SK-N-SH (cell line): ENCODE measurements around the gene ARHGEF39. TPM values are rescaled to one million over a fixed set of nuclear protein-coding genes. Genes with fewer than 3 reads are reported as not detected.
A peak's percentile ranks its signal among the peaks of the same experiment; 100 is the strongest.

Experiments used
- CTCF ChIA-PET: fragments of 300-600, 350-600 bp; formaldehyde crosslinking; extraction: SDS; loops from one replicate; lab custom pipeline; 2021; lab: Yijun Ruan, JAX
- POLR2A ChIA-PET: fragments of 350-600 bp; sonication (Branson Sonifier 250); formaldehyde crosslinking; extraction: SDS; loops from one replicate; lab custom pipeline; 2020; ENCODE audit warnings: antibody characterized with exemption, inconsistent platforms; lab: Yijun Ruan, JAX
- DNase-seq: peaks from one replicate; pipeline ENCODE4 v3.0.0; 2012
- H2AFZ ChIP-seq: fragments of 200-600 bp; sonication (generic); 2 replicates; pipeline ENCODE4 v1.8.1; 2016; ENCODE audit warnings: antibody characterized with exemption, mild to moderate bottlenecking, low read depth
- H3F3A ChIP-seq: fragments of 200-600 bp; sonication (generic); replicated peaks from 2 replicates; pipeline ENCODE3; 2016; ENCODE audit warnings: antibody characterized with exemption, mild to moderate bottlenecking; ENCODE audit not compliant: insufficient read depth
- H3K27ac ChIP-seq, 2 experiments: fragments of 200-500 bp in 1 of 2; fragments of 200-600 bp in 1 of 2; sonication (Bioruptor generic) in 1 of 2; sonication (generic), shearing (Covaris generic) in 1 of 2; 2 replicates each; pipeline versions ENCODE4 v1.5.1 to v1.6.1; 2014 to 2016; ENCODE audit warnings: low read depth in 2 of 2, inconsistent platforms in 1 of 2, low read length in 1 of 2, mild to moderate bottlenecking in 1 of 2, mixed read lengths in 1 of 2
- H3K27me3 ChIP-seq: fragments of 200-600 bp; sonication (generic), shearing (Covaris generic); 2 replicates; pipeline ENCODE4 v1.6.1; 2016; ENCODE audit warnings: mixed run types; ENCODE audit not compliant: insufficient read depth
- H3K36me3 ChIP-seq, 2 experiments: fragments of 200-500 bp in 1 of 2; fragments of 200-600 bp in 1 of 2; sonication (Bioruptor generic) in 1 of 2; sonication (generic) in 1 of 2; replicated peaks in 1 of 2; 2 replicates each; pipeline versions ENCODE3 to v1.5.1; 2014 to 2016; ENCODE audit warnings: low read length in 1 of 2, mild to moderate bottlenecking in 1 of 2; ENCODE audit not compliant: insufficient read depth in 2 of 2, control insufficient read depth in 1 of 2
- H3K4me1 ChIP-seq, 2 experiments: fragments of 200-500 bp in 1 of 2; fragments of 200-600 bp in 1 of 2; sonication (Bioruptor generic) in 1 of 2; sonication (generic), shearing (Covaris generic) in 1 of 2; 2 replicates each; pipeline versions ENCODE4 v1.5.1 to v1.6.1; 2014 to 2016; ENCODE audit warnings: low read depth in 1 of 2, low read length in 1 of 2, mixed run types in 1 of 2; ENCODE audit not compliant: insufficient read depth in 2 of 2, control insufficient read depth in 1 of 2
- H3K4me2 ChIP-seq: fragments of 200-600 bp; sonication (generic), shearing (Covaris generic); 2 replicates; pipeline ENCODE4 v1.6.1; 2017; ENCODE audit warnings: mixed run types
- H3K4me3 ChIP-seq, 2 experiments: fragments of 200-500 bp in 1 of 2; fragments of 200-600 bp in 1 of 2; sonication (Bioruptor generic) in 1 of 2; sonication (generic), shearing (Covaris generic) in 1 of 2; 2 replicates each; pipeline versions ENCODE4 v1.5.1 to v1.8.1; 2014 to 2016; ENCODE audit warnings: low read depth in 2 of 2, inconsistent platforms in 1 of 2, low read length in 1 of 2, mild to moderate bottlenecking in 1 of 2, mixed read lengths in 1 of 2, moderate library complexity in 1 of 2
- H3K79me2 ChIP-seq: fragments of 200-600 bp; sonication (generic); 2 replicates; pipeline ENCODE4 v1.8.1; 2017; ENCODE audit warnings: mild to moderate bottlenecking; ENCODE audit not compliant: insufficient read depth
- H3K9ac ChIP-seq: fragments of 200-600 bp; sonication (generic); 2 replicates; pipeline ENCODE4 v1.6.1; 2017; ENCODE audit warnings: mixed run types
- H3K9me2 ChIP-seq: fragments of 200-600 bp; sonication (generic); 2 replicates; pipeline ENCODE4 v1.6.1; 2017; ENCODE audit warnings: mixed run types
- H3K9me3 ChIP-seq: fragments of 200-600 bp; sonication (generic); 2 replicates; pipeline ENCODE4 v1.6.1; 2017; ENCODE audit warnings: mixed run types, mild to moderate bottlenecking, moderate library complexity
- H4K20me1 ChIP-seq: fragments of 200-600 bp; sonication (generic); 2 replicates; pipeline ENCODE4 v1.6.1; 2017; ENCODE audit warnings: mild to moderate bottlenecking, mixed run types; ENCODE audit not compliant: insufficient read depth
- CHD2 ChIP-seq: fragments of 150-350 bp; IDR thresholded peaks from 2 replicates; pipeline ENCODE4 v1.6.1; 2018; ENCODE audit warnings: low read length; ENCODE audit not compliant: partially characterized antibody
- CTCF ChIP-seq: fragments of 200-600 bp; sonication (generic); IDR thresholded peaks from 2 replicates; pipeline ENCODE4 v1.6.1; 2017; ENCODE audit warnings: antibody characterized with exemption, mild to moderate bottlenecking, moderate library complexity
- EP300 ChIP-seq, 2 experiments: IDR thresholded peaks; 2 replicates each; pipeline versions ENCODE4 v1.4.0 to v1.6.1; 2012; ENCODE audit warnings: borderline replicate concordance in 1 of 2, low read depth in 1 of 2, low read length in 1 of 2
- EZH2phosphoT487 ChIP-seq: fragments of 200-600 bp; sonication (generic); IDR thresholded peaks from 2 replicates; pipeline ENCODE4 v1.6.1; 2017; ENCODE audit warnings: low read depth, mixed run types, mild to moderate bottlenecking, antibody characterized with exemption, moderate library complexity, borderline replicate concordance
- FOSL2 ChIP-seq: IDR thresholded peaks from 2 replicates; pipeline ENCODE4 v1.4.0; 2012; ENCODE audit warnings: low read depth, mild to moderate bottlenecking, moderate library complexity, borderline replicate concordance
- FOXJ3 ChIP-seq: sonication (generic); formaldehyde crosslinking; IDR thresholded peaks from 2 replicates; pipeline ENCODE4 v1.5.1; 2020; ENCODE audit warnings: mild to moderate bottlenecking, missing genetic modification reagents
- GABPA ChIP-seq: IDR thresholded peaks from 2 replicates; pipeline ENCODE4 v1.4.0; 2012; ENCODE audit warnings: low read depth, mild to moderate bottlenecking
- GATA2 ChIP-seq: sonication (generic); formaldehyde crosslinking; IDR thresholded peaks from 2 replicates; pipeline ENCODE4 v1.5.0; 2020; ENCODE audit warnings: mild to moderate bottlenecking, missing genetic modification reagents
- IRF3 ChIP-seq: fragments of 150-350 bp; IDR thresholded peaks from 2 replicates; pipeline ENCODE4 v1.6.1; 2016; ENCODE audit warnings: mild to moderate bottlenecking, low read depth, low read length
- MXI1 ChIP-seq: IDR thresholded peaks from 2 replicates; pipeline ENCODE4 v1.6.1; 2012; ENCODE audit warnings: mild to moderate bottlenecking, low read depth, low read length, improper control_type of control experiment
- NFIC ChIP-seq: IDR thresholded peaks from 2 replicates; pipeline ENCODE4 v1.4.0; 2012; ENCODE audit warnings: borderline replicate concordance
- NRF1 ChIP-seq: IDR thresholded peaks from 2 replicates; pipeline ENCODE4 v1.6.1; 2012; ENCODE audit warnings: low read depth, mild to moderate bottlenecking, low read length
- POLR2AphosphoS5 ChIP-seq: IDR thresholded peaks from 2 replicates; pipeline ENCODE4 v1.6.1; 2012; ENCODE audit warnings: low read depth, low read length
- RAD21 ChIP-seq: IDR thresholded peaks from 2 replicates; pipeline ENCODE4 v1.6.1; 2012; ENCODE audit warnings: mild to moderate bottlenecking, low read length
- RCOR1 ChIP-seq: fragments of 150-350 bp; IDR thresholded peaks from 2 replicates; pipeline ENCODE4 v1.6.1; 2017; ENCODE audit warnings: antibody characterized with exemption, low read length
- RFX5 ChIP-seq: IDR thresholded peaks from 2 replicates; pipeline ENCODE4 v1.6.1; 2012; ENCODE audit warnings: mild to moderate bottlenecking, improper control_type of control experiment, low read length
- RXRA ChIP-seq: IDR thresholded peaks from 2 replicates; pipeline ENCODE4 v1.4.0; 2012; ENCODE audit warnings: low read depth, mild to moderate bottlenecking, borderline replicate concordance
- SMC3 ChIP-seq: IDR thresholded peaks from 2 replicates; pipeline ENCODE4 v1.6.1; 2012; ENCODE audit warnings: low read depth, low read length, improper control_type of control experiment
- TAF1 ChIP-seq: IDR thresholded peaks from 2 replicates; pipeline ENCODE4 v1.6.1; 2012; ENCODE audit warnings: low read depth, mild to moderate bottlenecking, low read length, moderate library complexity, borderline replicate concordance
- TCF12 ChIP-seq: IDR thresholded peaks from 2 replicates; pipeline ENCODE4 v1.4.0; 2012
- TEAD4 ChIP-seq: IDR thresholded peaks from 2 replicates; pipeline ENCODE4 v1.4.0; 2012; ENCODE audit warnings: mild to moderate bottlenecking, borderline replicate concordance; ENCODE audit not compliant: insufficient read depth
- USF2 ChIP-seq: fragments of 150-350 bp; IDR thresholded peaks from 2 replicates; pipeline ENCODE4 v1.6.1; 2017; ENCODE audit warnings: antibody characterized with exemption, low read length, low read depth, borderline replicate concordance
- YY1 ChIP-seq: IDR thresholded peaks from 2 replicates; pipeline ENCODE4 v1.4.0; 2012; ENCODE audit warnings: low read depth, mild to moderate bottlenecking
- ZBTB33 ChIP-seq: IDR thresholded peaks from 2 replicates; pipeline ENCODE4 v1.4.0; 2012; ENCODE audit warnings: low read depth, borderline replicate concordance
- WGBS: methylation state at CpG from one replicate; pipeline ENCODE4 v1.1.6; 2017; ENCODE audit warnings: low lambda C conversion rate; 5-methylcytosine and 5-hydroxymethylcytosine counted together
- polyA plus RNA-seq, 3 experiments: library from polyadenylated mRNA; depleted of rRNA; stranded (reverse); fragments of >200 nt; gene quantifications; 2 replicates each; pipeline ENCODE4 v1.2.3, GENCODE V29; 2012

Gene ARHGEF39
- 4.9 and 5.2 TPM in 2 replicates for polyA plus RNA-seq (2012; rRNA removed)
- 1.9 and 2.5 TPM in 2 replicates for polyA plus RNA-seq (2012; cell fraction: cytosol; rRNA removed)
- polyA plus RNA-seq (2012; cell fraction: nucleus; rRNA removed) = 18.4 and 21.3 TPM in 2 replicates

- no peaks in the 10 kb centered on the region for H3K9me3 ChIP-seq
- H3K4me1 ChIP-seq = peaks cover 0 to 12% of the 10 kb centered on the region in 2 experiments; a peak in 1 of 4 replicates
- peaks cover 0 to 11% of the 10 kb centered on the region in 2 experiments for H3K36me3 ChIP-seq
- no peaks in the 10 kb centered on the region for H3K27me3 ChIP-seq
- peaks cover 23% of the 10 kb centered on the region for H3K79me2 ChIP-seq
- POLR2A ChIA-PET = interaction anchor here (0.6 to 2.8 kb wide), 6 partner anchors 11 to 150 kb away, joined by 3 to 11 read pairs (median 4); partner anchors contain the start of genes CREB3, HINT2 and TLN1
- no peaks in the 10 kb centered on the region for H4K20me1 ChIP-seq
- H3K27ac ChIP-seq = peak within 1 kb of the TSS; percentile 53 to 80
- CTCF ChIA-PET = interaction anchor here (0.7 to 3.4 kb wide), 17 partner anchors 8 to 551 kb away, joined by 3 to 30 read pairs (median 4); partner anchors contain the start of genes CA9, CREB3, TLN1 and TPM2
- H3F3A ChIP-seq = peaks cover 31% of the 10 kb centered on the region
- peak within 1 kb of the TSS; percentile 70; the same call in 1 of the 2 replicates for H3K9ac ChIP-seq
- peak within 1 kb of the TSS; percentile 92 for H2AFZ ChIP-seq
- 15% methylated on average over 35 of the region's 58 CpGs for WGBS
- no peaks in the 10 kb centered on the region for H3K9me2 ChIP-seq
- peak within 1 kb of the TSS; percentile 61 to 65 for H3K4me3 ChIP-seq
- H3K4me2 ChIP-seq = peak within 1 kb of the TSS; percentile 76
- peak; percentile 98 for DNase-seq
- TF ChIP-seq NFIC (peak; percentile 38), FOSL2 (no peak), YY1 (0 out of 2 replicates have a peak, but pooled peaks have one; percentile 28), ZBTB33 (no peak), GABPA (peak; percentile 73), FOXJ3 (CRISPR knock-in tag) (0 out of 2 replicates have a peak, but pooled peaks have one; percentile 22), RFX5 (no peak), USF2 (no peak), EP300 (IDR thresholded peaks at IDR 0.05; ENCODE audit: borderline replicate concordance in 1 of 2, low read depth in 1 of 2, low read length in 1 of 2) (peak in 1 of 2 experiments; percentile 53; a peak in 2 of 4 replicates), GATA2 (no peak), IRF3 (no peak), POLR2AphosphoS5 (peak; percentile 73), SMC3 (no peak), CHD2 (peak; percentile 8), CTCF (peak; percentile 55), TEAD4 (0 out of 2 replicates have a peak, but pooled peaks have one; percentile 37), RAD21 (no peak; the same call in 1 of the 2 replicates), MXI1 (peak; percentile 94), RXRA (no peak; the same call in 1 of the 2 replicates), EZH2phosphoT487 (no peak), RCOR1 (no peak), NRF1 (peak; percentile 74), TCF12 (no peak), TAF1 (peak; percentile 50; the same call in 1 of the 2 replicates)
Observed at GRCh38 chr9:35664531-35665470, at the start of gene ARHGEF39. ARHGEF39 (minus strand) TSS chr9:35665195; CDS start chr9:35665169, 26 bp downstream.
